HG02642 (cell line): ENCODE measurements around the gene ST8SIA3.
"Not testable (repeated sequence)": the region's sequence is repeated elsewhere in the genome, so short reads cannot be mapped to it uniquely, and the experiment has no call there.

Experiments
- ATAC-seq: cut with Tn5 transposase; IDR thresholded peaks from one replicate; pipeline ENCODE4 v1.9.1; 2021; ENCODE audit warnings: mild to moderate bottlenecking; ENCODE audit not compliant: unreplicated experiment, poor library complexity

Gene ST8SIA3

GRCh38 chr18:57362714-57363113 is 10.4 kb downstream of the ST8SIA3 start:
- ATAC-seq: no peak

- no peak for ATAC-seq
These were observed 12.1 kb downstream of the ST8SIA3 start for GRCh38 chr18:57364460-57364859.

GRCh38 chr18:57366528-57367081 is 14.2 kb downstream of the ST8SIA3 start:
- no peak for ATAC-seq

- ATAC-seq: no peak
These were observed 20.1 kb downstream of the ST8SIA3 start for GRCh38 chr18:57372444-57372843.

GRCh38 chr18:57373017-57373416 is 20.7 kb downstream of the ST8SIA3 start:
- ATAC-seq: no peak

- ATAC-seq: no peak
These were observed 24.1 kb downstream of the ST8SIA3 start for GRCh38 chr18:57376503-57376902.

- no peak for ATAC-seq
These were observed 36.9 kb downstream of the ST8SIA3 start for GRCh38 chr18:57389271-57389670.

- no peak for ATAC-seq
These were observed 37.7 kb downstream of the ST8SIA3 start for GRCh38 chr18:57390044-57390443.

- not testable (repeated sequence) for ATAC-seq
These were observed 42.4 kb downstream of the ST8SIA3 start for GRCh38 chr18:57394749-57395148.

GRCh38 chr18:57396831-57397230 is 44.5 kb downstream of the ST8SIA3 start:
- not testable (repeated sequence) for ATAC-seq

- ATAC-seq: no peak
These were observed 45.2 kb downstream of the ST8SIA3 start for GRCh38 chr18:57397440-57398132.

- ATAC-seq: no peak
These were observed 52.0 kb downstream of the ST8SIA3 start for GRCh38 chr18:57404345-57404744.

- no peak for ATAC-seq
These were observed 57.3 kb downstream of the ST8SIA3 start for GRCh38 chr18:57409650-57410049.

- ATAC-seq: no peak
These were observed 58.4 kb downstream of the ST8SIA3 start for GRCh38 chr18:57410749-57411148.

GRCh38 chr18:57416542-57416941 is 64.2 kb downstream of the ST8SIA3 start:
- ATAC-seq: no peak
